HEK293T (cell line): ENCODE measurements around the gene MYOZ1.

ENCODE experiments used
- BHLHE40 ChIP-seq: fragments of 450-650 bp; IDR thresholded peaks from 2 replicates; pipeline ENCODE4 v1.6.1; 2016; ENCODE audit warnings: mild to moderate bottlenecking, moderate library complexity, borderline replicate concordance
- CTBP1 ChIP-seq: fragments of 450-650 bp; IDR thresholded peaks from 2 replicates; pipeline ENCODE4 v1.6.1; 2016; ENCODE audit warnings: borderline replicate concordance
- ELF4 ChIP-seq: fragments of 450-650 bp; IDR thresholded peaks from 2 replicates; pipeline ENCODE4 v1.6.1; 2017; ENCODE audit warnings: antibody characterized with exemption
- FOXA1 ChIP-seq: fragments of 450-650 bp; IDR thresholded peaks from 2 replicates; pipeline ENCODE4 v1.6.1; 2016; ENCODE audit warnings: mild to moderate bottlenecking
- FOXK2 ChIP-seq: fragments of 450-650 bp; IDR thresholded peaks from 2 replicates; pipeline ENCODE4 v1.6.1; 2016; ENCODE audit warnings: mild to moderate bottlenecking
- FOXM1 ChIP-seq: fragments of 450-650 bp; IDR thresholded peaks from 2 replicates; pipeline ENCODE4 v1.6.1; 2017; ENCODE audit warnings: mild to moderate bottlenecking, borderline replicate concordance
- L3MBTL2 ChIP-seq: fragments of 450-650 bp; conservative IDR thresholded peaks from 2 replicates; pipeline ENCODE4 v1.6.1; 2016; ENCODE audit warnings: mild to moderate bottlenecking
- LEF1 ChIP-seq: fragments of 450-650 bp; IDR thresholded peaks from 2 replicates; pipeline ENCODE4 v1.6.1; 2017; ENCODE audit warnings: mild to moderate bottlenecking, borderline replicate concordance
- NFRKB ChIP-seq: fragments of 450-650 bp; IDR thresholded peaks from 2 replicates; pipeline ENCODE4 v1.6.1; 2016; ENCODE audit warnings: mild to moderate bottlenecking, moderate library complexity
- SP1 ChIP-seq: fragments of 450-650 bp; IDR thresholded peaks from 2 replicates; pipeline ENCODE4 v1.6.1; 2017
- SUZ12 ChIP-seq: fragments of 450-650 bp; IDR thresholded peaks from 2 replicates; pipeline ENCODE4 v1.6.1; 2016; ENCODE audit warnings: mild to moderate bottlenecking
- TARDBP ChIP-seq: fragments of 450-650 bp; IDR thresholded peaks from 2 replicates; pipeline ENCODE4 v1.6.1; 2016
- ZNF384 ChIP-seq: fragments of 450-650 bp; IDR thresholded peaks from 2 replicates; pipeline ENCODE4 v1.6.1; 2016
- TF ChIP-seq, protein P1 (sequence below): fragments of 450-650 bp; IDR thresholded peaks from 2 replicates; pipeline ENCODE4 v1.6.1; 2016

GRCh38 chr10:73627300-73627699 lies 14.0 kb downstream of the MYOZ1 start:
- no peak for TF ChIP-seq FOXA1
- TF ChIP-seq, protein P1, sequence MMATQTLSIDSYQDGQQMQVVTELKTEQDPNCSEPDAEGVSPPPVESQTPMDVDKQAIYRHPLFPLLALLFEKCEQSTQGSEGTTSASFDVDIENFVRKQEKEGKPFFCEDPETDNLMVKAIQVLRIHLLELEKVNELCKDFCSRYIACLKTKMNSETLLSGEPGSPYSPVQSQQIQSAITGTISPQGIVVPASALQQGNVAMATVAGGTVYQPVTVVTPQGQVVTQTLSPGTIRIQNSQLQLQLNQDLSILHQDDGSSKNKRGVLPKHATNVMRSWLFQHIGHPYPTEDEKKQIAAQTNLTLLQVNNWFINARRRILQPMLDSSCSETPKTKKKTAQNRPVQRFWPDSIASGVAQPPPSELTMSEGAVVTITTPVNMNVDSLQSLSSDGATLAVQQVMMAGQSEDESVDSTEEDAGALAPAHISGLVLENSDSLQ, result no peak
- no peak for TF ChIP-seq NFRKB
- TF ChIP-seq BHLHE40, result no peak
- TF ChIP-seq ZNF384, result no peak
- no peak for TF ChIP-seq FOXK2
- no peak for TF ChIP-seq LEF1
- TF ChIP-seq ELF4, result no peak
- no peak for TF ChIP-seq SP1
- TF ChIP-seq SUZ12, result no peak
- TF ChIP-seq L3MBTL2, result no peak
- TF ChIP-seq CTBP1, result no peak
- TF ChIP-seq FOXM1, result no peak
- no peak for TF ChIP-seq TARDBP
